DMS53 treated with DMSO at 0.1 percent for 48 hours (cell line): ENCODE data around the gene MAP3K6.
A peak's percentile ranks its signal among the peaks of the same experiment; 100 is the strongest.
"Not testable (repeated sequence)": the region's sequence is repeated elsewhere in the genome, so short reads cannot be mapped to it uniquely, and the experiment has no call there.

Source experiments
- DNase-seq: peaks from one replicate; lab custom pipeline; 2025; ENCODE audit not compliant: unreplicated experiment; lab: John Stamatoyannopoulos, UW

MAP3K6 gene

GRCh38 chr1:27398405-27399149 lies 31.8 kb upstream of the MAP3K6 start:
- no peak for DNase-seq

- no peak for DNase-seq
These were observed 31.0 kb upstream of the MAP3K6 start for GRCh38 chr1:27397749-27398148.

GRCh38 chr1:27397110-27397509 lies 30.3 kb upstream of the MAP3K6 start:
- no peak for DNase-seq

DNA sequence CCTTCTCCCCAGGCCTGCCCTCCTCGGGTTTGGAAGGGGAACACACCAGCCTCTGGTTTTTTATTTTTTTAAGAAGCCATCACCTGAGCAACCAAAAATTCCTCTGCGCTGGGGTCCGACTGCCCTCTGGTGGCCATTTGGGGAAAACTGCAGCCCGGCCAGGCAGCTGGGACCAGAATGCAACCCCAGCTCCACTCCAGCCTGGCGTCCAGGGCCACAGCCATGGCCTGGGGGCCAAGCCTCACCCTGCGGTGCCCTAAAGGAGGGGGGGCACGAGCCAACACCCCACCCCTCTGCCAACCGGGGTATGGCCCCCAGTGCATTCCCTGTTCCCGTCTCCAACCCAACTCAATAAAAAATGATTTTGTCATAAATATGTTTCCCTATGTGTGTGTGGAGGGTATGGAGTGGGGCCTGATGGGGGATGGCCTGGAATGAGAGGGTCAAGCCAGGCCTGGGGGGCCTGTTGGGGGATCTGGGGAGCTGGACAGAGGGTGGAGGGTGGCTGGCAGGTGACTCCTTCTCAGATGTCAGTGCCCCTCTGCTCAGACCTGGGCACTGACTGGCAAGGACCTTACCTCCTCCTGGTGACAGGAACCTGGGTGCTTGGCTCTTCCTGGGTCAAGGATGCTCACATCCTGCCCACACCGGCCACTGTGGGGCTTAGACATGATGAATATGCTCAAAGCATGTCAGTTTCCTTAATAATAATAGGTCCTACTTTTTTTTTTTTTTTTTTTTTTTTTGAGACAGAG lies 28.9 kb upstream of the MAP3K6 start:
- DNase-seq: peak; percentile 55

- DNase-seq: no peak
These were observed 28.2 kb upstream of the MAP3K6 start for GRCh38 chr1:27394925-27395324.

- DNase-seq: no peak
These were observed 27.5 kb upstream of the MAP3K6 start for GRCh38 chr1:27394282-27394658.

DNA sequence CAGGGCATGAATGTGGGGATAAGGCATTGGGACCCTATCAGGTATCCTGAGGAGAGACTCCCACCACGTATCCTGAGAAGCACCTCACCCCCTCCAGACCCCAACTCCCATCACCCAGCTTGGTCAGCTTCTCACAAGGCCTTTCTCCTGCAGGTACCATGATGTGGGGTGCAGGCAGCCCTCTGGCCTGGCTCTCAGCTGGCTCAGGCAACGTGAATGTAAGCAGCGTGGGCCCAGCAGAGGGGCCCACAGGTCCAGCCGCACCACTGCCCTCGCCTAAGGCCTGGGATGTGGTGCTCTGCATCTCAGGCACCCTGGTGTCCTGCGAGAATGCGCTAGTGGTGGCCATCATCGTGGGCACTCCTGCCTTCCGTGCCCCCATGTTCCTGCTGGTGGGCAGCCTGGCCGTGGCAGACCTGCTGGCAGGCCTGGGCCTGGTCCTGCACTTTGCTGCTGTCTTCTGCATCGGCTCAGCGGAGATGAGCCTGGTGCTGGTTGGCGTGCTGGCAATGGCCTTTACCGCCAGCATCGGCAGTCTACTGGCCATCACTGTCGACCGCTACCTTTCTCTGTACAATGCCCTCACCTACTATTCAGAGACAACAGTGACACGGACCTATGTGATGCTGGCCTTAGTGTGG lies 27.0 kb upstream of the MAP3K6 start:
- no peak for DNase-seq

GRCh38 chr1:27392778-27393635 lies 26.2 kb upstream of the MAP3K6 start:
- DNase-seq: no peak

- peak; percentile 84 for DNase-seq
These were observed 25.5 kb upstream of the MAP3K6 start, which contains the start of gene GPR3 for GRCh38 chr1:27392096-27392777. Gene GPR3, plus strand, starts transcription at chr1:27392622. Its CDS starts 1,177 bp downstream, at chr1:27393799.

DNA sequence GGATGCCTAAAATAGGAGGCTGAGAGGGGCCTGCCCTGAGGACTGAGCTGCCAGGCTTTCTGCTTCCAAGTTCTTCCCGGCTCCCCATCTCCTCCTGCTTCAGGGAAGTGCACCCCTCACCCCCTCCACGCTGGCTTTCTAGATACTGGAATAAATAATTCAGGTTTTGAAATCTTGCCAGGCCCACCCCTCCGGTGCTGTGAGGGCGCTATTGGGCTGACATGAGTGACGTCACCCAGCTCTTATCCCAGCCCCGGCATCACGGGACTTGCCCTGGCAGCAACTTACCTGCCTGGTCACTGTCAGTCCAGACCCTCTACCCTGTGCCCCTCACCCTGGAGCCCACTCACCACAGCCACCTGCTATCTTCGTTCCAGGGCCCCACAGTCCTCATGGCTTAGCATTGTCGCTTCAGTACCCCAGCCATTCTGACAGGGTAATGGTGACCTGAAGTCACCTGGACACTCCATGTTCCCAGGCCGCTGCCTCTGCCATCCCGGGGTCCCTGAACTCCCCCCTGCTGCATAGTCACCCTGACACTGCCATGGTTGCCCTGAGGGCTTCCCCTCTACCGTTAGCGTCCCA lies 24.8 kb upstream of the MAP3K6 start:
- no peak for DNase-seq

DNA sequence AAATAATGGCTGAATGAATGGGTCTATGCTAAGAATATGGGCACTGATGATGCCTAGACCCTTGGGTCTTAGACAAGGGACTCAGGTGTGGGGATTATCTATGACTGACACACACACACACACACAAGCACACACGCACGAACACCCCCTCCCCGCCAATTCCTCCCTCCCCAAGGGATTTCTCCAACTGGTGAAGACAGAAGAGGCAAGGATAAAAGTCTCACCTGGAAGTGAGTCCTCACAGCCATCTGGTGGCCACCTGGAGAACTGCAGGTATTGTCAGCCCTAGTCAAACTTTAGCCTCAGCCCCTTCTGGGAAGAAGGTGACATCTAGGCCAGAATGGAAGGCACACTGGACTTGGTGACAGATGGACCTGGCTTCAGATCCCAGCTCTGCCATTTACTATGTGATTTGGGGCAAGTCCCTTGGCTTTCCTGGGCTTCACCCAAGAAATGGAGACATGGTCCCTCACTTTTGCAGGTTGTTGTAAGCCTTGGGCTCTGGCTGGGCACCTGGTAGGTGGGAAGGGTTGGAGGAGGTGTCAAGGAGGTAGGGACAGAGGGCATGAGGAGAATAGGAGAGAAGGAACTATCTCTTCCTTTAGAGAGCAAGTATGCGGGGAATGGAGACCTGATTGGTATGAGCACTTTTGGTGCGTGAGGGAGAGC lies 21.7 kb upstream of the MAP3K6 start:
- DNase-seq: peak; percentile 61

DNA sequence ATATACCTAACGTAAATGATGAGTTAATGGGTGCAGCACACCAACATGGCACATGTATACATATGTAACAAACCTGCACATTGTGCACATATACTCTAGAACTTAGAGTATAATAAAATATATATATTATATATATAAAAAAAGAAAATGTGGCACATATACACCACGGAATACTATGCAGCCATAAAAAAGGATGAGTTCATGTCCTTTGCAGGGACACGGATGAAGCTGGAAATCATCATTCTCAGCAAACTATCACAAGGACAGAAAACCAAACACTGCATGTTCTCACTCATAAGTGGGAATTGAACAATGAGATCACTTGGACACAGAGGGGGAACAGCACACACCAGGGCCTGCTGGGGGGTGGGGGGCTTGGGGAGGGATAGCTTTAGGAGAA lies 18.0 kb upstream of the MAP3K6 start:
- DNase-seq: not testable (repeated sequence)

DNA sequence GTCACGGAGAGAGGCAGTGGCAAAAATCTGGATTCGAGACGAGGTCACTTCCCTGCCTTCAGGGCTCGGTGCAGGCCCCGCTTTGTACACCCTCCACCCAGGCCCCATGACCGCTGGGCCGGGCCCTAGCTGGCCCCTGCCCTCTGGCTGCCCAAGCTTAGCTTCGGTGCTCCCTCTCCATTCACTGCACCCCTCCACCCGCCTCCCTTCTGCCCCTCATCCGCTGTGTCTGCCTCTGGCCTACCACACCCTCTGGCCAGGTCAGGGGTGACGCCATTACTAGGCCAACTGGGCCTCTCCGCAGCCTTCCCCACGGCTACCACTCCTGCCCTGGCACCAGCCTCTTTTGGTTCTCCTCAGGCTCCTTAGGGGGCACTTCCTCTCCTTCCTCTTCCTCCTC lies 16.9 kb upstream of the MAP3K6 start:
- DNase-seq: no peak

- DNase-seq: no peak
These were observed 16.4 kb upstream of the MAP3K6 start, which contains the start of gene CD164L2 for GRCh38 chr1:27383039-27383605. Gene CD164L2, minus strand, starts transcription at chr1:27383333. Its CDS starts 94 bp downstream, at chr1:27383239.

GRCh38 chr1:27381969-27382762 lies 15.4 kb upstream of the MAP3K6 start:
- no peak for DNase-seq

DNA sequence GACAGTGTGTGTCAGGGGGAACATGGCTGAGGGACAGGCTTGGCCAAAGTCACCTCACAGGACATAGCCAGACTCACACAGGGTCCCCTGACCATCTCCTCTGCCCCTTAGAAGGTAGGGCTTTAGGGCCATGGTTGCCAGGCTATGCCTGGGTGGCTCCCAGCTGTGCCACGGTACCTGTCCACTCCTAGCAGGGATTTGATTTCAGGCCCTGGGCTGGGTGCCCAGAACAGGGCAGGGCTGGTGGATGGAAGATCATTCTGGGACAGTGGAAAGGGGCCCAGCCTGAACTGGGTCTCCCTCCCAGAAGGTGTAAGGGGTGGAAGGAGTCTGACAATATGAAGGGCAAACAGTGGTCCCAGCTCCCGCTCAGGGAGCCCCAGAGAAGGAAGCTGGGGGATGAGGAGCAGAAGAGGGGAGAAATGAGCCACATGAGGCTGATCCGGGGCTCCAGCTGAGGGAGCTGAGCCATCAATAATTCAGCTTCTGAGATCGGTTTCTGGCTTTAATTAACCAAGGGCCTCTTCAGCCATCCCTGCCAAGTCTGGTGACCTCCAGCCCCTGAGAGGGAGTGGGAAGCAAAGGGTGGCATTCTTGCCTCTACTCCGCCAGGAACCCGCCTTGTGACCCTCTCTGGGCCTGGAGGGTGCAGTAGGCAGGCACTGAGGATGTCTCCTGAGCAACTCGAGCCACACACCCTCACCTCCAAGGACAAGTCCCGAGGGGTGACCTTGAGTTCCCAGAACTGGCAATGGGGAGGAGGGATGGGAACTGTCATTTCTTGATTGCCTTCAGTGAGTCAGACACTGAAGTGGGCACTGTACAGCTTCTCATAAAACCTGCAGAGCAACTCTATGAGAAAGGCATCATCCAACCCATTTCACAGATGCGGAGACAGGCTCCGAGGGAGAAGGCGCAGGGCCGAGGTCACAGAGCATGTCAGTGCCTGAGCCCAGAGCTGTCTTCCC lies 14.3 kb upstream of the MAP3K6 start:
- DNase-seq: no peak

DNA sequence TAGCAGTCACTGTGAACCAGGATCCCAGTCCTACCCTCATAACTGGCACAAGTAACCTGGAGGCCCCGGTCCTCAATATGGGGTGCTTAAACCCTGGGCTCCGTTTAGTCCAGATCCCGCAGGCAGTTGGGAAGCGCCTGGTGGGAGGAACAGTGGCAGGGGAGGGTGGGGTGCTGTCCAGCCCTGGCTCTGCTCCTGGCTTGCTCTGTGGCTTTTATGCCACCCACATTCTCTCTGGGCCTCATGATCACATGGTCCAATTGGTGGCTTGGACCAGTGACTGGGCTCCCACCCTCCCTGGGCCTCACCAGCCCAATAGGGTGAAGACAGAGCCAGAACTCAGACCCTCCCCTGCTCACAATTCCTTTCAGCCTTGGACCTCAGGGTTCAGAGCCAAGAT lies 13.5 kb upstream of the MAP3K6 start:
- no peak for DNase-seq
